Measurements from ENCODE around the gene C5orf15.
"Not testable (repeated sequence)": the region's sequence is repeated elsewhere in the genome, so short reads cannot be mapped to it uniquely, and the experiment has no call there.

The C5orf15 gene

GRCh38 chr5:133941456-133942196 is 26.8 kb downstream of the C5orf15 start:
- Mint-ChIP-seq H3K27ac (no peak overlapping the region), H3K4me3 (no peak overlapping the region), H3K36me3 (ENCODE audit: low read depth) (no peaks in the 10 kb centered on the region), H3K27me3 (peaks cover 3% of the 10 kb centered on the region), H3K4me1 (ENCODE audit: low read depth) (peaks cover 11% of the 10 kb centered on the region), H3K9me3 (peaks cover 2% of the 10 kb centered on the region)
- DNase-seq = no peak

GRCh38 chr5:133939668-133940067 is 28.8 kb downstream of the C5orf15 start:
- H3K27me3 Mint-ChIP-seq = peaks cover 3% of the 10 kb centered on the region
- H3K4me1 Mint-ChIP-seq (ENCODE audit: low read depth) = peaks cover 11% of the 10 kb centered on the region
- H3K4me3 Mint-ChIP-seq = no peak overlapping the region
- H3K36me3 Mint-ChIP-seq (ENCODE audit: low read depth) = no peaks in the 10 kb centered on the region
- H3K27ac Mint-ChIP-seq = no peak overlapping the region
- H3K9me3 Mint-ChIP-seq = peaks cover 3% of the 10 kb centered on the region
- DNase-seq = no peak

DNA sequence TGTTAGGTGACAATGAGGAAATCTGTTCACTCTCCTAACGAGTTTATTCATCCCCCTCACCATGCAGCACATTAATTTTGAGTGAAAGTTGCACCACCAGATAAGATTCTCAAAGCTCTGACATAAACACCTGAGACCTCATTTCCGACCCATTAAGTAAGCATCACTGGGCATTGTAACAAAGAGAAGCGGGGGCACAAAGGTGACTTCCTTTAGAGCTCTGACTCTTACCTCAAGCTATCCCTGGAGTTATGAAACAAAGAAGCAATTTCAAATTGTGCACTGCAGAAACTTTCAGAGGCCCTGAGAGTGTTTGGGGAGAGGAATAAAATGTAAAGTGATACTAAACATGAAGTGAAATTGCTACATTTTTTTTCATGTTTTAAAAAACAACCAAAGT is 29.5 kb downstream of the C5orf15 start:
- peaks cover 19% of the 10 kb centered on the region for H3K4me1 Mint-ChIP-seq (ENCODE audit: low read depth)
- H3K9me3 Mint-ChIP-seq = peaks cover 3% of the 10 kb centered on the region
- no peak overlapping the region for H3K27ac Mint-ChIP-seq
- no peaks in the 10 kb centered on the region for H3K27me3 Mint-ChIP-seq
- no peaks in the 10 kb centered on the region for H3K36me3 Mint-ChIP-seq (ENCODE audit: low read depth)
- no peak overlapping the region for H3K4me3 Mint-ChIP-seq
- DNase-seq = no peak

GRCh38 chr5:133938039-133938821 is 30.2 kb downstream of the C5orf15 start:
- Mint-ChIP-seq H3K27ac (no peak overlapping the region), H3K9me3 (peaks cover 3% of the 10 kb centered on the region), H3K36me3 (ENCODE audit: low read depth) (no peaks in the 10 kb centered on the region), H3K4me3 (no peak overlapping the region), H3K4me1 (ENCODE audit: low read depth) (peaks cover 21% of the 10 kb centered on the region), H3K27me3 (no peaks in the 10 kb centered on the region)
- DNase-seq = no peak

GRCh38 chr5:133937628-133938027 is 30.8 kb downstream of the C5orf15 start:
- H3K27ac Mint-ChIP-seq = not testable (repeated sequence)

GRCh38 chr5:133936651-133937015 is 31.8 kb downstream of the C5orf15 start:
- Mint-ChIP-seq H3K36me3 (ENCODE audit: low read depth) (no peaks in the 10 kb centered on the region), H3K4me1 (ENCODE audit: low read depth) (peaks cover 26% of the 10 kb centered on the region), H3K4me3 (no peak overlapping the region), H3K27me3 (no peaks in the 10 kb centered on the region), H3K27ac (no peak overlapping the region), H3K9me3 (peaks cover 3% of the 10 kb centered on the region)
- peak; percentile 27 for DNase-seq

More at GRCh38 chr5:133937628-133938027, 30.8 kb downstream of the C5orf15 start:
- not testable (repeated sequence) for H3K4me3 Mint-ChIP-seq; H3K27me3 Mint-ChIP-seq; H3K9me3 Mint-ChIP-seq; DNase-seq; H3K36me3 Mint-ChIP-seq (ENCODE audit: low read depth)
- peaks cover 23% of the 10 kb centered on the region for H3K4me1 Mint-ChIP-seq (ENCODE audit: low read depth)

DNA sequence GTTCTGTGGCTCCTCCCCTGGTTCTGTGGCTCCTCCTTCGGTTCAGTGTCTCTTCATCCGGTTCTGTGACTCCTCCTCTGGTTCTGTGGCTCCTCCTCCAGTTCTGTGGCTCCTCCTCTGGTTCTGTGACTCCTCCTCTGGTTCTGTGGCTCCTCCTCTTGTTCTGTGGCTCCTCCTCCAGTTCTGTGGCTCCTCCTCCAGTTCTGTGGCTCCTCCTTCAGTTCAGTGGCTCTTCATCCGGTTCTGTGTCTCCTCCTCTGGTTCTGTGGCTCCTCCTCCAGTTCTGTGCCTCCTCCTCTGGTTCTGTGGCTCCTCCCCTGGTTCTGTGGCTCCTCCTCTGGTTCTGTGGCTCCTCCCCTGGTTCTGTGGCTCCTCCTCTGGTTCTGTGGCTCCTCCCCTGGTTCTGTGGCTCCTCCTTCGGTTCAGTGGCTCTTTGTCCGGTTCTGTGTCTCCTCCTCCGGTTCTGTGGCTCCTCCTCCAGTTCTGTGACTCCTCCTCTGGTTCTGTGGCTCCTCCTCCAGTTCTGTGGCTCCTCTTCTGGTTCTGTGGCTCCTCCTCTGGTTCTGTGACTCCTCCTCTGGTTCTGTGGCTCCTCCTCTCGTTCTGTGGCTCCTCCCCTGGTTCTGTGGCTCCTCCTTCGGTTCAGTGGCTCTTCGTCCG is 32.3 kb downstream of the C5orf15 start:
- not testable (repeated sequence) for DNase-seq; H3K27me3 Mint-ChIP-seq; H3K27ac Mint-ChIP-seq; H3K9me3 Mint-ChIP-seq; H3K36me3 Mint-ChIP-seq (ENCODE audit: low read depth); H3K4me3 Mint-ChIP-seq
- H3K4me1 Mint-ChIP-seq (ENCODE audit: low read depth) = peaks cover 31% of the 10 kb centered on the region

DNA sequence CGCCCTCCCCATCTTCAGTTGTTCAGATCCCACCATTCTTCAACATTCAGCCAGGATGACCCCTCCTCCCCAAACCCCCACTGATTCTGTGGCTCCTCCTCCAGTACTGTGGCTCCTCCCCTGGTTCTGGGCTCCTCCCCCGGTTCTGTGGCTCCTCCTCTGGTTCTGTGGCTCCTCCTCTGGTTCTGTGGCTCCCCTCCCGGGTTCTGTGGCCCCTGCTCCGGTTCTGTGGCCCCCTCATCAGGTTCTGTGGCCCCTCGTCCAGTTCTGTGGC is 32.8 kb downstream of the C5orf15 start:
- Mint-ChIP-seq H3K4me1 (ENCODE audit: low read depth) (peaks cover 37% of the 10 kb centered on the region), H3K36me3 (ENCODE audit: low read depth) (no peaks in the 10 kb centered on the region)

DNA sequence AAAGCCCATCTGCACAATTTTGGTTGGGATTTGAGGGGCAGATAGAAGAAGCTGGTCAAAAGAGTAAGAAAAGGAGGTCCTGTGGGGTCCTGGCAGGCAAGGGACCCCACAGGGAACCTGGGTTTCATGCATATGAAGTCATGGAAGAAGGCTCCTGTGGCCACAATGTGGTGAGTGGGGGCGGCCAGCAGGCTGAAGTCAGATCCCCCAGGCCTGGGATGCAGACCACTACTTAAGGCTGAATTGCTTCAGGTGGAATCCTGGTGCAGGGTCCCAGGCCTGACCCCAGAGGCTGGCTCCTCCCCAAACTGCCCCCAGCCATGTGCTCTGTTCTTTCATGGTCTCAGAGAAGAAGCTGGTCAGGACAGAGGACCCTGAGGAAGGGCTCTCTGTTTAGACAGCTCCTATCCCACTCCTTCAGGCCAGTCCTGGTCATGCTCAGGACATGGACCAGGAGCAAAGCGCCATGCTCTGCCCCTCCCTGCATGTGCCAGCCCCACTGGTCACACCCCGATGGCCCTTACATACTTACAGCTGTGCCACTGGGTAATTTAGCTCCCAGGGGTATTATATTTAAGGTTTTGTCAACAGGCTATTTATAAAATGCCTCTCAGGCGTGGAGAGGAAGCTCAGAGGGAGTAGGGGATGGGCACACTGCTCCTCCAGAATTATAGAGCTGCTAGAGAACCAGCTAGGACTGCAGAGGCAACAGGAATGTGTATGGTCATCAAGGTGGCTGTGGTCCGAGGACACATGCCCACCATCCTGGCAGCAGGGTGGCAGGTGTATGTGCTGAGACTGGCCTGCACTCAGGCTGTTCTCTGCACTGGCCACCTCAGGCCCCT is 33.4 kb downstream of the C5orf15 start:
- Mint-ChIP-seq H3K4me1 (ENCODE audit: low read depth) (peaks cover 42% of the 10 kb centered on the region), H3K9me3 (peaks cover 3% of the 10 kb centered on the region), H3K36me3 (ENCODE audit: low read depth) (no peaks in the 10 kb centered on the region), H3K4me3 (no peak overlapping the region), H3K27ac (no peak overlapping the region), H3K27me3 (no peaks in the 10 kb centered on the region)
- DNase-seq = no peak

More for the DNA sequence above, 32.8 kb downstream of the C5orf15 start:
- DNase-seq = no peak
- Mint-ChIP-seq H3K9me3 (peaks cover 3% of the 10 kb centered on the region), H3K27me3 (no peaks in the 10 kb centered on the region), H3K27ac (no peak overlapping the region), H3K4me3 (no peak overlapping the region)

DNA sequence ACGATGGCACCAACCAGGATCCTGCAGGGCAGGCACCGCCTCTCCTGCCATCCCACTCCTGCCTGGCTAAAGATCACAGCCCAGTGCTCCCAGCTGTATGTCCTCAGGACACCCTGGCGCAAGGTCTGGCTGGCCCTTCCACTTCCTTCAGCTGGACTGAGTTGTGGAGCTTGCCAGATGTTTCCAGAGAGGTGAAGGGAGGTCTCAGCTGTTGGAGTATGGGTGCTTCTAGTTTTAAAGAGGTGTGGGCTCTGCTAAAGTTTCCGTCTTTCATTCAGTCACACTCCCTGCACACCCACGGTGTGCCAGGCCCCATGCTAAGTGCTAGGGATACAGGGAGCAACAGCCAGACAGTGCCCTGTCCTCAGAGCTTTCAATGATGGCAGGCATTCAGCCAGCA is 34.1 kb downstream of the C5orf15 start:
- Mint-ChIP-seq H3K36me3 (ENCODE audit: low read depth) (no peaks in the 10 kb centered on the region), H3K4me1 (ENCODE audit: low read depth) (peaks cover 46% of the 10 kb centered on the region), H3K9me3 (peaks cover 3% of the 10 kb centered on the region), H3K4me3 (no peak overlapping the region), H3K27me3 (no peaks in the 10 kb centered on the region), H3K27ac (peak overlapping the region; percentile 34)
- no peak for DNase-seq

DNA sequence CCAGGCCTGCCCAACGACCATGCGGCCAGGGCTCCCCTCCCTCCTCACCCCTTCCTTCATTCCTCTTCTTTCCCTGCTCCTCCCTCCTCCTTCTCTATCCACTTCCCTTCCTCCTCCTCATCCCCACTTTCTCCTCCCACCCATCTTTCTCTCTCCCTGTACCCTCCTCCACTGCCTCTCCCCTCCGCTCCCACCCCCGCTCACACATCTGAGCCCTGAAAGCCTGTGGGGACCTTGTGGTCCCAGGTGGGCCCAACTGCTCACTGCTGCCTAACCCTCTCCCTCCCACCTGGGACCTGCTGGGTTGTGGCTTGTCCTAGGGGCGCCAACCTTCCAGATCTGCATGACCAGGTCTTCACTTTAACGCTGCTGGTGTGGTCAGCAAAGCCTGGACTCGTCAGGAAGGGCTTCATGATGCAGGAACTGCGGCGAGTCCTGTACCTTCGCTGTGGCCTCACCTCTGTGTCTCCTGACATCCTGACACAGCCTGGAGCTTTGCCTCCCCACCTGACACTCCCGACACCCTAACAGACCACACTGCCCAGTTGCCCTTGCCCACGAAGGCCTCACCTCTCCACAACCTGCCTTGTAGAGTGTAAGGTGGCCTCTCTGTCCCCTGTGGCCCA is 34.6 kb downstream of the C5orf15 start:
- peaks cover 46% of the 10 kb centered on the region for H3K4me1 Mint-ChIP-seq (ENCODE audit: low read depth)
- H3K9me3 Mint-ChIP-seq = peaks cover 3% of the 10 kb centered on the region
- H3K36me3 Mint-ChIP-seq (ENCODE audit: low read depth) = no peaks in the 10 kb centered on the region
- no peaks in the 10 kb centered on the region for H3K27me3 Mint-ChIP-seq
- no peak for DNase-seq
- H3K27ac Mint-ChIP-seq = no peak overlapping the region
- H3K4me3 Mint-ChIP-seq = no peak overlapping the region

DNA sequence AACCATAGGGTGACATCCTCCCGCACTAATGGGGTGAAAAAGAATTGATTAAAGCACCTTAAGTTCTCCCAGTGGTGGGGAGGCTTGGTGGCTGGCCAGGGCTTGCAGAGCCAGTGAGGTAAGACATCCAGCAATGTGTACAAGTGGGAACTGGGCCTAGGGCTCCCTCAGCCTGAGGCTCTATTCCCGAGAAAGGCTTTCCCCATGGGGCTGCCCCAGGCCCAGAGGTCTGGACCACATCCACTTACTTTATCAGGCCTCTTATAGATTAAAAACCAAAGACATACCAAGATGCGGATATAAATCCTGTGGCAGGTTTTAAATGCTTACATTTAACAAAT is 35.3 kb downstream of the C5orf15 start:
- Mint-ChIP-seq H3K27me3 (no peaks in the 10 kb centered on the region), H3K36me3 (ENCODE audit: low read depth) (no peaks in the 10 kb centered on the region), H3K4me1 (ENCODE audit: low read depth) (peaks cover 49% of the 10 kb centered on the region), H3K4me3 (no peak overlapping the region), H3K27ac (peak overlapping the region; percentile 3), H3K9me3 (peaks cover 3% of the 10 kb centered on the region)
- DNase-seq = no peak

DNA sequence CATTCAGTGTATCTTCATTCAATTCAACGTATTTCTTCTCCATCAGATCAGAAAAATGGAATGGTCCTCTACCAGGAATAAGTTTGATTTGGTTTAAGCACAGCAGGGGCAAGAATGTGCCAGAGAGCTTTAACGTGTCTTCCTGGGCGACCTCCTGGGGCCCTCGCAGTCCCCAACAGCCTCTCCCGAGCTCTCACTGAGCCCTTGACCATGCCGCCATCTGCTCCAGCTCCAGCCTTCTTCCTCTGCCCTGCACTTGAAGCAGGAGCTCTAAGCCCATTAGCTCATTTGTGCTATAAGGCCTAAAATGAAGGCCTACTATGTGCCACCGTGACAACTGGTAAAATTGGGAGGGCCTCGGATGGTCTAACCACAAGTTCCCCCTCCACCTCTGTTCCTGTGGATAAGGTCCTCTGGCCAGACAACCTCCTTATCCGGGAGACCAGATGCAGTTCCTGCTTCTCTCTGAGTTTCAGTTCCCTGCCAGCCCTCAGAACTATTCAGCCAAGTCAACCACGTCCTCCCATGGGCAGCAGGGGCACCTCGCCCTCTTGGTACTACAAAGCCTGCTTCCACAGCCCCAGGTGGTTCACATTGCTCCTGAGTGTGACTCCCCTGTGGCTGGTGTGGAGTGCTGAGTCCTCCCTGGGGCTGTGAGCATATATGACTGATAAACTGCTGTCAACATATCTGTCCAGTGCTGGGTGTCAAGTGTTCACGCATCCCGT is 35.8 kb downstream of the C5orf15 start:
- Mint-ChIP-seq H3K9me3 (peaks cover 3% of the 10 kb centered on the region), H3K4me1 (ENCODE audit: low read depth) (peaks cover 53% of the 10 kb centered on the region), H3K36me3 (ENCODE audit: low read depth) (no peaks in the 10 kb centered on the region), H3K27me3 (no peaks in the 10 kb centered on the region), H3K27ac (peak overlapping the region; percentile 3), H3K4me3 (no peak overlapping the region)
- DNase-seq = no peak

Data from activated T-cell treated with anti-CD3 and anti-CD28 coated beads, Interleukin-2, amount 50 U/mL, for 24 hours (primary cell).